Astrocyte of the spinal cord (primary cell): ENCODE measurements around the gene SHB.

Source experiments
- DNase-seq: peaks from one replicate; pipeline ENCODE4 v3.0.0; 2011; ENCODE audit warnings: low read depth, low spot score
- H3K4me3 ChIP-seq: 2 replicates; pipeline ENCODE4 v1.5.1; 2011; ENCODE audit warnings: low read depth, mild to moderate bottlenecking, low read length, moderate library complexity
- in situ Hi-C: cut with HindIII; loops from 2 replicates; pipeline ENCODE4 v1.10.0; 2017; ENCODE audit warnings: low sequenced_read_pairs
- TF ChIP-seq, protein P1 (sequence below): IDR thresholded peaks from 2 replicates; pipeline ENCODE4 v1.5.1; 2012; ENCODE audit warnings: low read depth, mild to moderate bottlenecking, low read length, inconsistent platforms

Gene SHB

GRCh38 chr9:37963936-37964739 lies 104.9 kb downstream of the SHB start:
- TF ChIP-seq, protein P1, sequence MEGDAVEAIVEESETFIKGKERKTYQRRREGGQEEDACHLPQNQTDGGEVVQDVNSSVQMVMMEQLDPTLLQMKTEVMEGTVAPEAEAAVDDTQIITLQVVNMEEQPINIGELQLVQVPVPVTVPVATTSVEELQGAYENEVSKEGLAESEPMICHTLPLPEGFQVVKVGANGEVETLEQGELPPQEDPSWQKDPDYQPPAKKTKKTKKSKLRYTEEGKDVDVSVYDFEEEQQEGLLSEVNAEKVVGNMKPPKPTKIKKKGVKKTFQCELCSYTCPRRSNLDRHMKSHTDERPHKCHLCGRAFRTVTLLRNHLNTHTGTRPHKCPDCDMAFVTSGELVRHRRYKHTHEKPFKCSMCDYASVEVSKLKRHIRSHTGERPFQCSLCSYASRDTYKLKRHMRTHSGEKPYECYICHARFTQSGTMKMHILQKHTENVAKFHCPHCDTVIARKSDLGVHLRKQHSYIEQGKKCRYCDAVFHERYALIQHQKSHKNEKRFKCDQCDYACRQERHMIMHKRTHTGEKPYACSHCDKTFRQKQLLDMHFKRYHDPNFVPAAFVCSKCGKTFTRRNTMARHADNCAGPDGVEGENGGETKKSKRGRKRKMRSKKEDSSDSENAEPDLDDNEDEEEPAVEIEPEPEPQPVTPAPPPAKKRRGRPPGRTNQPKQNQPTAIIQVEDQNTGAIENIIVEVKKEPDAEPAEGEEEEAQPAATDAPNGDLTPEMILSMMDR = no peak
- in situ Hi-C loops = no loop called here
- DNase-seq = peak; percentile 99
- H3K4me3 ChIP-seq = no peak overlapping the region

DNA sequence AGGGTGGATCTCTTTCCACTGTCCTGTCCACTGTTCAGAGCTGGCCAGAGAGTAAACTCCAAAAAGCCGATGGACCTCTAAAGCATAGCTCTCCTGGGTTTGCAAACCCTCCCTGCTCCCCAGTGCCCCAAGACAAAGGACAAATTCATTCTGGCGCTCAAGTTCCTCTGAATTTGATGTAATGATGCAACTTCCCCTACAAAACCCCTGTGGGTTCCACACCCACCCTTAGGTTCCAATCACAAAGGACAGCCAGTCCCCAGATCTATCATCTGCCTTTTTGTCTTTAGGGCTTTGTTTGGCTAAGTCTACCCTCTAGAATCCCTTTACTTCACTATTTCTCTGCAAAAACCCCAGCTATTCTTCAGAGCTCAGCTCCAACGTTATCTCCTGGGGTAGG lies 107.7 kb downstream of the SHB start:
- no peak overlapping the region for H3K4me3 ChIP-seq
- no peak for DNase-seq
- TF ChIP-seq, protein P1 = no peak
- in situ Hi-C loops = no loop called here

GRCh38 chr9:37960631-37961030 lies 108.4 kb downstream of the SHB start:
- TF ChIP-seq, protein P1 = no peak
- H3K4me3 ChIP-seq = no peak overlapping the region
- in situ Hi-C loops = no loop called here
- no peak for DNase-seq

DNA sequence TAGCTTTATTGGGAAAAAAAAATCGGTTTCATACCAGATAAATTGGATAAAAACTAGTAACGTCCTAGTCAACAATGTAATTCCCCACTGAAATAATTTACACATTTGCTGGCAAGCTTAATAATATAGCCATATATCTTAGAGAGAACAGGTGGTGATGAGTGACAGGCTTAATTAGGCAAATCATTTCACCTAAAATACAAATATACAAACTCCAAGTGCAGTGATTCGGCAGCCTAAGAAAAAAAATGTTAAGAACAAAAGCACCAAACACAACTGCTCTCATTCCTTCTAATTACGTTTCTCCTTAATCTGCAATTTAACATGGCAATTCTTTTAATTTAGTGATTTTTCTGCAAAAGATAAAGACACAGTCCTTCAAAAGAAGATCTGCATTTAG lies 109.1 kb downstream of the SHB start:
- no peak for DNase-seq
- TF ChIP-seq, protein P1 = no peak
- in situ Hi-C loops = no loop called here
- H3K4me3 ChIP-seq = no peak overlapping the region

DNA sequence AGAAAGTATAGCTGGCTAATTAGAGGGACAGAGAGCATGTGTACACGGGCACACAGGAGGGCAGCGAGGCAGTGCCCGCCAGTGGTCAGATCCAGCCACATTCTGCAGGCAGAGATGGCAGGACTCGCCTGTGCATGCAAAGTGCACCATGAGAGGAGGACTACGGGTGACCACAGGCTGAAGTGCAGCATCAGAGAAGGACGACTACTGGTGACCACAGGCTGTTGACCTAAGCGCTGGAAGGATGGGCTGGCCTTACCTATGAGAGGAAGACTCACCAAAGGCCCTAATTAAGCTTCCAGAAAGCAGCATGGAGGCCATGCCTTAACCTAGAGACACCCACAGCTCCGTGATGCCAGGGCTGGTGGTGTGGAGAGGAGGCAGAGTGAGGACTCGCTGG lies 110.9 kb downstream of the SHB start:
- in situ Hi-C loops = no loop called here
- TF ChIP-seq, protein P1 = no peak
- DNase-seq = no peak
- no peak overlapping the region for H3K4me3 ChIP-seq

- in situ Hi-C loops = no loop called here
- no peak overlapping the region for H3K4me3 ChIP-seq
- TF ChIP-seq, protein P1 = no peak
- no peak for DNase-seq
Measured at GRCh38 chr9:37957664-37957953, 111.4 kb downstream of the SHB start.
